GM18870 (cell line): ENCODE data around the gene LRRC70.

Experiments
- ATAC-seq: cut with Tn5 transposase; IDR thresholded peaks from one replicate; pipeline ENCODE4 v1.9.1; 2021; ENCODE audit warnings: moderate library complexity; ENCODE audit not compliant: unreplicated experiment

LRRC70 gene

GRCh38 chr5:62574599-62574998, 4.0 kb upstream of the LRRC70 start:
- peak; percentile 62 for ATAC-seq

DNA sequence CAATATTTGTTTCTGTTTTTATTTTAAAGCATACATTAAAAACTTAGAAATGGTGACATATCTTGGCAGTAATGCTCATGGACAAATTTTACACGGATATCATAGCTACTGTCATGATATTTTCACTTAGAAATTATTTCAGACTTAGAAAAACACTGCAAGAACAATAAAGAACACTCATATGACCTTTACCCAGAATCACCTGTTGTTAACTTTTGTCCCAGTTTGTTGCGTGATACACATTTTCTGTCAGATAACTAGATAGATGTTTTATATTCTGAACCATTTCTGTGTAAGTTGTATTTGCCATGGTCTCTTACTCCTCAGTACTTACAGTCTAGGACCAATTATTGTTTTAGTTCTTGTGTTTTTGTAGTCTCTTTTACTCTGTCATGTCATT, 3.6 kb upstream of the LRRC70 start:
- ATAC-seq: no peak

- ATAC-seq: no peak
Observed at GRCh38 chr5:62575489-62575888, 3.1 kb upstream of the LRRC70 start.

DNA sequence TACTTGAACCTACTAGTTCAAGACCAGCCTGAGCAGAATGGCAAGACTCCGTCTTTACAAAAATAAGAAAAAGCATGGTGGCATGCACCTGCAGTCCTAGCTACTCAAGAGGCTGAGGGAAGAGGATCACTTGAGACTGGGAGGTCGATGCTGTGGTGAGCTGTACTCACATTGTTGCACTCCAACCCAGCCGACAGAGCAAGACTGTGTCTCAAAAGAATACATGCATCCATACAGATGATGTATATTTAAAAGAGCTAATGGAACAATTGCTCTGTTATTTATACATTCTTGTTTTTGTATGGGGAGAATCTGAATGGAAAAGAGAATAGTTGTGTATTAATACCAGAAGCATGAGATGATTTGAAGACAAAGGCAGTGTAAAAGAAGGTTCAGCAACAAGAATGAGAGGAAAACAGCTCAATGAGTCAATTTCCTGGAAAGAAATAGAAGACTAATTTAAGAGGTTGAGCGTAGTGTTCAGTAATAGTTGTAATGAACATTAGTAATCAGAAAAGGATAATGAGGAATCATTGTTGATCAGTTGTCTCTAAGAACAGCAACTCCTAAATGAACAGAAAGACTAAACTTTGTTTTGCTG, 1.9 kb upstream of the LRRC70 start:
- no peak for ATAC-seq

GRCh38 chr5:62577488-62577887, 1.1 kb upstream of the LRRC70 start:
- no peak for ATAC-seq

DNA sequence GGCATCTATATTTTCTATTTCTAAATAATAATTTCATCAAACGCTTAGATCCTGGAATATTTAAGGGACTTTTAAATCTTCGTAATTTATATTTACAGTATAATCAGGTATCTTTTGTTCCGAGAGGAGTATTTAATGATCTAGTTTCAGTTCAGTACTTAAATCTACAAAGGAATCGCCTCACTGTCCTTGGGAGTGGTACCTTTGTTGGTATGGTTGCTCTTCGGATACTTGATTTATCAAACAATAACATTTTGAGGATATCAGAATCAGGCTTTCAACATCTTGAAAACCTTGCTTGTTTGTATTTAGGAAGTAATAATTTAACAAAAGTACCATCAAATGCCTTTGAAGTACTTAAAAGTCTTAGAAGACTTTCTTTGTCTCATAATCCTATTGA, 1.1 kb downstream of the LRRC70 start:
- ATAC-seq: no peak

DNA sequence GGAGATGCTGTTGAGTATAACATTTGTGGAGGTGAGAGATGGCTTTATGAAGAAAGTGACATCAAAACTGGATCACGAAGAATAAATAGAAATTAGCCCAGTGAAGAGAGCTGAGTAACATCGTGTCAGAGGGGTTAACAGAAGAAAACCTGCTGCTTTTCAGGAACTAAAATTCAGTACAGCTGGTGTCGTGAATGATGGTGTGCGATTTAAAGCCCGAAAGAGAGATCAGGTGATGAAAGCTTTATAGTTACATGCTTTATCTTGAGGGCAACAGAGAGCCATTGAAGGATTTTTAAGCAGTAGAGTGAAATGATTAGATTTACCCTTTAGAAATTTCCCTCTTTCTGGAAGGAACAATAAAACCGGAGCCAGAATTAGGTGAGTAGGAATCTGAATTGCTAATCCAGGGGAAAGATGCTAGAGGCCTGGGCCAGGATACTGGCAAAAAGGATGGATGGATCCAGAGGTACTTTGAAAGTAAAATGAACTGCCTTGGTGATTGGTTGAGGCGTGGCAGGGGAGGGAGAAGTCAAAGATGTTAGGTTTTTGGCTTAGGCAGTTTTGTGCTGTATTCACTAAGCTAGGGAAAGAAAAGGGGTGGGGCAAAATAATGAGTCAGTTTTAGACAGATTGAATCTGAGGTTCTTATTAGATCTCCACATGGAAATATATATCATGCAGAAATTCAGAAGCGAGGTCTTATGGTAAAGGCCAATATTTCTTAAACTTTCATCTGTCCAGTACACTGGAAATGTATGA, 3.4 kb downstream of the LRRC70 start:
- no peak for ATAC-seq

GRCh38 chr5:62584391-62584790, 5.8 kb downstream of the LRRC70 start:
- ATAC-seq: no peak

- no peak for ATAC-seq
Observed at GRCh38 chr5:62585306-62585705, 6.7 kb downstream of the LRRC70 start.

DNA sequence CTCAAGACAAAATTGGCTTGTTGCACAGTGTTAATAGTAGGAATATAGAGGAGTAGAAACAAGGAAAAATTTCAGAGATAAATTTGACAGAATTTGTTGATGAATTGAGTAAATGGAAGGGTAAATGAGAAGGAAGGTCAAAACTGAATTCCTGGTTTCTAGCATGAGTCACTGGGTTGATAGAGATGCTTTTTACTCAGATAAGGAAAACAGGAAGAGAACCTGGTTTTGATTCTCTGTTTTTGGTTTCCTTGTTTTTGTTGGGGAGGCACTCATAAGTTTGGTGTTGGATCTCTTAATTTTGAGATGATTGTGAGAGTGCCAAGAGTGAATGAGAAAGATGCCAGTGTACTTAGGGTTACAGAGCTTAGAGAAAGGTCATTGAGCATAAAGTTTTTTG, 7.1 kb downstream of the LRRC70 start:
- ATAC-seq: no peak

GRCh38 chr5:62587737-62588136, 9.1 kb downstream of the LRRC70 start:
- ATAC-seq: no peak

- ATAC-seq: no peak
Observed at GRCh38 chr5:62588668-62589067, 10.0 kb downstream of the LRRC70 start.

GRCh38 chr5:62589504-62589903, 10.9 kb downstream of the LRRC70 start:
- ATAC-seq: no peak

DNA sequence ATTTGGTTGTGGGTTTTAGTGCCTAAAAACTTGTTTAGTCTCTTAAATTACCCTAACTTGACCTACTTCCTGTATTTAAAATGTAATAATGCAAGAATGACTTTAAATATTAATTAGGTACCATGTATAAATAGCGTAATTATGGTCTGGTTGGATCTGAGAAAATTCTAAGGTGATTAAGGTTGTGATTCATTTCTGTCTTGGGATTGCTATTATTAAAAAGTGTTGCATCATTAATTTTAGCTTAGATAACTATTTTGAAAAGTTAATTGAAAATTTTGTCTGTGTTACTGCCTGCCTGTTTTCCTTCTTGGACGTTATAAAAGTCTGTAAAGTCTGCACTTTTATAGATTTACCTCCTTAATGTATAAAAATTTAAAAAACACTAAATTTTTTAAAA, 11.8 kb downstream of the LRRC70 start:
- no peak for ATAC-seq

GRCh38 chr5:62592558-62592957, 13.9 kb downstream of the LRRC70 start:
- no peak for ATAC-seq

DNA sequence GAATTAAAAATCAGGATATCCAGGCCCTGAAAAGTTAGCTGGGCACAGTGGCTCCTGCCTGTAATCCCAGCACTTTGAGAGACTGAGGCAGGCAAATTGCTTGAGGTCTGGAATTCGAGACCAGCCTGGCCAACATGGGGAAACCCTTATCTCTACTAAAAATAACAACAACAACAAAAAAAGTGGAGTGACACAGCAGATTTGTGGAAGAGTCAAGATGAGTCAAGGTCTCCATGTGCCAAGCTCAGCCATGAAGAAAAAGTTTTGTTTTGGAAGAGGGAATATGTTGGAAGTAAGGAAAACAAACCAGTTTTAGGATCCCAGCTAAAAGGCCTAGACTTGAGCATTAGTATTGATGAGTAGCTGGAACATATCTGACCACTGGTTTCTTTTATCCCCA, 14.7 kb downstream of the LRRC70 start:
- no peak for ATAC-seq

DNA sequence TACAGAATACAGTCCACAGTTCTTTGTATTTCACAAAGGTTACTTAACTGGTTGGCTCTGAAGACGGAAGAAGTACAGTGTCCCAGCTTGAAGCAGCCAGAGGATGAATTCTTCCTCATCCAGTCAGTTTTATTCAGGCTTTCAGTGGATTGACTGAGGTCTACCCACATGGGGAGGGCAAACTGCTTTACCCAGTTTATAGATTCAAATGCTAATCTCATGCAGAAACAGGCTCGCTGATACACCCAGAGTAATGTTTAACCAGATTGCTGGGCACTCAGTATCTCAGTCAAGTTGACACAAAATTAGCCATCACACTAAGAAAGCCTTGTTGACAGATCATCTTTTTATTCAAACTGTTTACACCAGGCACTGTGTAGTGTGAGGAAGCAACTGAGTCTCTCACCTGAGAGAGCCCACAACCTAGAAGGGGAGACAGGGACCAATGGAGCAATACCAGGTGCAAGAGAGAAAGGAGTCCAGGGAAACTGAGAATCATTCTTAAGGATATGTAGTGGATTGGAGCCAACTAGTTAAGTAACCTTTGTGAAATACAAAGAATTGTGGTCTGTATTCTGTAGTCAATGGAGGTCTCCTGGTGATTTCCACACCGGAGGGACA, 15.9 kb downstream of the LRRC70 start:
- no peak for ATAC-seq

DNA sequence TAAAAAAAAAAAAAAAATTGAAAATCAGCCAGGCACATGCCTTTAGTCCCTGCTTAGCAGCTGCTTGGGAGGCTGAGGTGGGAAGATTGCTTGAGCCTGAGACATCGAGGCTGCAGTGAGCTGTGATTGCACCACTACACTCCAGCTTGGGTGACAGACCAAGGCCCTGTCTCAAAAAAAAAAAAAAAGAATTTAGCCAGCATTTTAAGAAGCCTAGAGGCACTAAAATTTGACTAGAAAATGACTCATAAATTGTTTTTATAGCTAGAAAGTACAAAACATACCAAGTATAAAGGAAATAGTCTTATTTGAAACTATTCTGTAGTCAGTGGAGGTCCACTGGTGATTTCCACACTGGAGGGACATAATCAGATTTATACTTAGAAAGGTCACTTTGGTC, 17.5 kb downstream of the LRRC70 start:
- ATAC-seq: no peak

- ATAC-seq: no peak
Observed at GRCh38 chr5:62596691-62597090, 18.1 kb downstream of the LRRC70 start.

DNA sequence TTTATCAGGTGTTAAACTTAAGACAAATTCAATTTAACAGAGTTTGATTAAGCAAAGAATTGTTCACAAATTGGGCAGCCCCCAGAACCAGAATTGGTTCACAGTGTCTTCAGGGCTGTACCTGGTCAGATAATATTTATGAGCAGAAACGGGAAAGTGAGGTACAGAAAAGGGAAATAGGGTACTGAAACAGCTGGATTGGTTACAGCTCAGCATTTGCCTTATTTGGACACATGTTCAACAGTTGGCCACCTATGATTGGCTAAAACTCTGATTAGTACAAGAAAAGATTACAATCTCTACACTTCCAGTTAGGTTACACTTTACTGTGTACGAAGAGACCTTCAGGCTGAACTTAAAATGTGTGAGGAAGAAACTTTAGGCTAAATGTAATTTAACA, 18.7 kb downstream of the LRRC70 start:
- ATAC-seq: no peak

DNA sequence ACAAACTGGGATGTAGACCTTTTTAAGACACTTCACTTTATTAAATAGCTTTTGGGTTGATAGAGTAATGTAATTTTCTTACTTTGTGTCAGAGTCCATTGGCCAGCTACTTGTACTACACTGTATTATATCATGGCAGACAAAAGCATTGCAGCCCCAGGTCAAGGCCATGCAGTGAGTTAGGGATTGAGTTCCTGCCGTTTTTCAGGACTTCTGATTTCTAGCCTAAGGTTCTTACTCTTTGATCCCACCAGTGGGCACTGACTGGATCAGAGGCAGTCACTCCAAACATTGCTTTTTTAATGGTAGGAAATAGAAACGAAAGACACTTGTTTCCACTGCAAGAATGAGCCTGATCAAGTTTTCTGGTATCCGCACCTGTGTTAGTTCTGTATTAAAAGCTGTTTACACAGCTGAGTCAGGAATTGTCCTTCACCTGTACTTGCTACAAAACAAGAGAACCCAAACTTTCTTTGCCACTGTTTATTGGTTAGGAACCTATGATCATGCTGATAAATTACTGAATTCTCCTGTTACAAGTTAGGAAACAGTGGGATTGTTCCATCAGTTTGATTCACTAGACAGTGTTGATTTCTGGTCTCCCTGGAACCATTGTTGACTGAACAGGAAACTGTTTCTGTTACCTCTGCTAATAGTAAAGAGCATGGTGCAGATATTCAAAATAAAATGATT, 22.1 kb downstream of the LRRC70 start:
- no peak for ATAC-seq

DNA sequence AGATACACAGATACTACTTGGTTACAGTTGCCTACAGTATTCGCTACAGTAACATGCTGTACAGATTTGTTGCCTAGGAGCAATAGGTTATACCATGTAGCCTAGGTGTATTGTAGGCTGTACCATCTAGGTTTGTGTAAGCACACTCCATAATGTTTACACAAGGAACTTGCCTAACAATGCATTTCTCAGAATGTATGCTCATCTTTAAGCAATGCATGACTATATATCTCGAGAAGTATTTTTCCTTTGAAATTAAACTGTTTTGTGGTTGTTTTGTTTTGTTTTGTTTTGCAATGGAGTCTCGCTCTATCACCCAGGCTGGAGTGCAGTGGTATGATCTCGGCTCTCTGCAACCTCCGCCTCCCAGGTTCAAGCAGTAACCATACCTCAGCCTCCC, 25.3 kb downstream of the LRRC70 start:
- no peak for ATAC-seq
